ES-I3 (cell line): ENCODE data around the gene GRID1.

Experiments used
- H3K36me3 ChIP-seq: 2 replicates; pipeline ENCODE4 v1.6.1; 2013; ENCODE audit warnings: mild to moderate bottlenecking, low read length, control low read depth, moderate library complexity; ENCODE audit not compliant: insufficient read depth
- H3K4me1 ChIP-seq: 2 replicates; pipeline ENCODE4 v1.6.1; 2013; ENCODE audit warnings: mild to moderate bottlenecking, control low read depth, low read length; ENCODE audit not compliant: insufficient read depth
- H3K9ac ChIP-seq: 2 replicates; pipeline ENCODE4 v1.6.1; 2013; ENCODE audit warnings: low read depth, mild to moderate bottlenecking, low read length, moderate library complexity
- H3K9me3 ChIP-seq: 2 replicates; pipeline ENCODE4 v1.6.1; 2013; ENCODE audit warnings: mild to moderate bottlenecking, low read length, moderate library complexity; ENCODE audit not compliant: control insufficient read depth, insufficient read depth

Gene GRID1

DNA sequence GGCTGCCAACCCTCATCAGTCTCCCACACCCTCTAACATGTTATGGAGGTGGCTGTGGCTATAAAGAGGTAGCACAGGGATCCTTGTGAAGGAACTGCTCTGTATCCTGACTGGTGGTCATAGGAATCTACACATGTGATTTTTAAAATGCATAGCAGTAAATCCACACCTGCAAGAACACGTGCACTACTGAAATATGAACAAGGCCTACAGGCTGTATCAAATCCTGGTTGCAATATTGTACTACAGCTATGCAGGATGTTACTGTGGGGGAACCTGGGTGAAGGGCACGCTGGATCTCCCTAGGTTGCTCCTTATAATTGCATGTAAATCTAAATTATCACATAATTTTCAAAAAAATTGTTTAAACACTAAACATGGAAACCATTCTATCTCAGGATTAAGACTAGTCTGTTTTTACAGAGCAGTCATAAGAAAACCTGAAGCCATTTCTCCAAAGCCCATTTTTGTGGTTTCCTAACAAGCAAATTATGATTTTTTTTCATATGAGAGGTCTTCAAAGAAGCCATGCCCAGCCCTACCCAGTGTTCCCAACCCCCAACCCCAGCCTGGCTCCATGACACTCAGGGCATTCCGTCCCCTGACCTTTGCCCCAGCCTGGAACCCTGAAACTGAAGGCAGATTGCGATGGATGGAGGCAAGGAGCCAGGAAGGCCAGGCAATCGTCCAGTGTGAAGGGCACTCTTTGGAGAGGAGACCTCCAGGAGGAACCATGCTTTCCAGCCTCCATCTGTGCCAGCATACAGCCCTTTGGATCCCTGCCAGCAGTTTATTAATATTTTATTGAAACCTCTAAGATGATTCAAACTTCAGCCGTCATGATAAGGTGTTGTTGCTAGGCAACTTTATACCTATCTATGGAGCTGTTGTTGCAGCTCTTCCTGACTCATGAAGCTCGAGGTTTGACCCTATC is 161.0 kb downstream of the GRID1 start:
- H3K4me1 ChIP-seq = no peaks in the 10 kb centered on the region
- H3K9me3 ChIP-seq = no peaks in the 10 kb centered on the region
- no peaks in the 10 kb centered on the region for H3K36me3 ChIP-seq
- no peak overlapping the region for H3K9ac ChIP-seq

- Histone ChIP-seq H3K9me3 (no peaks in the 10 kb centered on the region), H3K9ac (no peak overlapping the region), H3K36me3 (no peaks in the 10 kb centered on the region), H3K4me1 (no peaks in the 10 kb centered on the region)
Measured at GRCh38 chr10:86204421-86205305, 161.9 kb downstream of the GRID1 start.

GRCh38 chr10:86203162-86203905 is 163.3 kb downstream of the GRID1 start:
- Histone ChIP-seq H3K4me1 (no peaks in the 10 kb centered on the region), H3K9ac (no peak overlapping the region), H3K9me3 (no peaks in the 10 kb centered on the region), H3K36me3 (no peaks in the 10 kb centered on the region)

DNA sequence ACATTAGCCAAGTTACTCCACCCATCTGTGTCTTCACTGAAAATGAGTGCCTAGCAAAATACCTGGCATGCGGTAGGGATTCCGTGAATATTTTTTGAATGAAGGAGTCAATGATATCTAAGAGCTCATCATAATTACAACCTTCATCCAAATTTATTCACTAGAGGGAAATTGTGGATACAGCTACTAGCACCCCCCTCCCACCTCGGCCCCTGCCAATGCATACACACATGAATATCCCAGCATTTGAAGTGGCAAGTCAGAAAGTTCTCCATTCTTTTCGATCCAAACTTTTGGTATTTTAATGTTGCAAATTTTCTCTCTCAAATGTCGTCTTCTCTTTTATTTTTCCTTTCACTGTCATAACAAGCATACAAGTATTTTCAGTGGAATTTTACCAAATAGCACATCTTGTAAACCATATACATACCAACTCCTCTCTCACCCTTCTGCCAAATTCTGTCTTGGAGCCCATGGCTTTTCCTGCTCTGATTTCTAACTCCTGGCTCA is 164.3 kb downstream of the GRID1 start:
- Histone ChIP-seq H3K9me3 (no peaks in the 10 kb centered on the region), H3K9ac (no peak overlapping the region), H3K36me3 (no peaks in the 10 kb centered on the region), H3K4me1 (no peaks in the 10 kb centered on the region)

- H3K4me1 ChIP-seq = no peaks in the 10 kb centered on the region
- H3K36me3 ChIP-seq = no peaks in the 10 kb centered on the region; the same call in 1 of the 2 replicates
- H3K9me3 ChIP-seq = no peaks in the 10 kb centered on the region
- no peak overlapping the region for H3K9ac ChIP-seq
Measured at GRCh38 chr10:86200867-86201266, 165.7 kb downstream of the GRID1 start.

DNA sequence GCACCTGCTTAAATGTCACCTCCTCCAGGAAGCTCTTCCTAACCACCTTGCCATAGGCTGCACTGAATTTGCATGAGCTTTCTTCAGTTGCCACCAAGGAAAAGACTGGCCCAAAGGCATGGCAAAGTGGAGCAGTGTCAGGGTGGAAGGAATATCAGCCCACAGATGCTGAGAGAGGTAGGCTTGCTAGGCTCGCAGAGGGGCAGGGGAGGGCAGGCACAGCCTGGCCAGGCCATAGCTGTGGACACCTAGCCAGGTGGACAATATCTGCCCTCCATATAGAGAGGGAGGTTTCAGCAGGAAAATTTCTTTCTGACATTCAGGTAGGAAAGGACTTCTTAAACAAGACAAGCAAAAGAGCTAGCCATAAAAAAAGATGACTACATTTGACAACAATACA is 166.3 kb downstream of the GRID1 start:
- H3K36me3 ChIP-seq = no peaks in the 10 kb centered on the region; the same call in 1 of the 2 replicates
- H3K9ac ChIP-seq = no peak overlapping the region
- no peaks in the 10 kb centered on the region for H3K4me1 ChIP-seq
- no peaks in the 10 kb centered on the region for H3K9me3 ChIP-seq

GRCh38 chr10:86199041-86199440 is 167.6 kb downstream of the GRID1 start:
- H3K4me1 ChIP-seq = no peaks in the 10 kb centered on the region

GRCh38 chr10:86198271-86198670 is 168.3 kb downstream of the GRID1 start:
- Histone ChIP-seq H3K9ac (no peak overlapping the region), H3K4me1 (no peaks in the 10 kb centered on the region), H3K9me3 (no peaks in the 10 kb centered on the region), H3K36me3 (no peaks in the 10 kb centered on the region; the same call in 1 of the 2 replicates)

More at GRCh38 chr10:86199041-86199440, 167.6 kb downstream of the GRID1 start:
- H3K9me3 ChIP-seq = no peaks in the 10 kb centered on the region
- no peak overlapping the region for H3K9ac ChIP-seq
- no peaks in the 10 kb centered on the region; the same call in 1 of the 2 replicates for H3K36me3 ChIP-seq

DNA sequence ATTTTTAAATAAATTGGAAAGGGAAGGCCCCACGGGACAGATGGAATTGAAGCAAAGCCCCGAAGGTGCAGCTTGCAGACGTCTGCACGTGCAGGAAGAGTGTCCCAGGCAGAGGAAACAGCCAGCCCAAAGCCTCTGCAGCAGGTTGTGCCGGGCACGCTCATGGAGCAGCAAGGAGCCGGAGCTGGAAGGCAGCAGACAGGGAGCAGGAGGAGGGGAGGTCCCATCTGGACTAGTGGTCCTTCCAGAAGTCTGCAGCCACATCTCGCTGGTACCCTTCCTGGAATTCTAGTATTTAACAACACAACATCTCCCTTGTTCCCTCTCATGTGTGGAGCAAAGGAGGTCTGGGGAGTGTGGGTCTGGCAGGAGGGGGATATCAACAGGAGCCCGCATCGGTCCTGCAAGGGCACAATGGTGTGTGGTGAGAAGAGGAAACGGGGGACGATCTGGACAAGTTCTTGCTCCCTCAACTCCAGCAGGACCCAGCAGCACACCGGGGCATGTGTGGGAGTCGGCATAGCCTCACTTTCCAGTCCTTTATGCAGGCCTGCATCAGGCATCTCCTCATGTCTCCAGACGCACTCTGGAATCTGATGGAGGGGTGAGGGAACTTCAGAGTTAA is 169.3 kb downstream of the GRID1 start:
- Histone ChIP-seq H3K36me3 (no peaks in the 10 kb centered on the region; the same call in 1 of the 2 replicates), H3K4me1 (no peaks in the 10 kb centered on the region), H3K9ac (no peak overlapping the region), H3K9me3 (no peaks in the 10 kb centered on the region)

DNA sequence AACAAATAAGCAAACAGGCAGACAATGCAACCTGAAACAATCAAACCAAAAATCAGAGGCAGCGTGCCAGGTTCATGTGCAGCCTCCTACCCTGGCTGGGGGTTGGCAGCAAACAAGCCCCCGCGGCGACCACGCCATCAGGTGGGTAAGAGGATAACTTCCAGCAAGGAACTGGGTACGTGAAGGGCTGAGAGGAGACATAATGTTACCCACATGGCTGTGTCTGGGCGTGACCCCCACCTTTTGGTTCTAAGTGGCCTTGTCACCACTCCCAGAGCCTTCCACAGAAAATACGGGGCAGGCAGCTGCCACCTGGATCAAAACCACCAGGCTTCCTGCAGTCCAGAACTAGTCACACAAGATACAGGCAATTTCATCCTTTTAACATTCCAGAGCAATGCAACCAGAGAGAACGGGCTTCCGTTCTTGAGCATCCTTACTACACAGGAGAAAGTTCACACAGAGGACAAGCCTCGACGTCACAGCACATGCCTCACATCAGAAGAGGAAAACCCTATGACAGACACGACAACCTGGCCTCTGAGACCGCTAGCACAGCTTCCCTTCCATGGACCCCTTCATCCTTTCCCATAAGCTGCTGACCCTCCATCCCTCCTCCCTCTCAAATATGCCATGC is 171.0 kb downstream of the GRID1 start:
- Histone ChIP-seq H3K9me3 (no peaks in the 10 kb centered on the region), H3K4me1 (no peaks in the 10 kb centered on the region), H3K9ac (no peak overlapping the region), H3K36me3 (no peaks in the 10 kb centered on the region; the same call in 1 of the 2 replicates)

DNA sequence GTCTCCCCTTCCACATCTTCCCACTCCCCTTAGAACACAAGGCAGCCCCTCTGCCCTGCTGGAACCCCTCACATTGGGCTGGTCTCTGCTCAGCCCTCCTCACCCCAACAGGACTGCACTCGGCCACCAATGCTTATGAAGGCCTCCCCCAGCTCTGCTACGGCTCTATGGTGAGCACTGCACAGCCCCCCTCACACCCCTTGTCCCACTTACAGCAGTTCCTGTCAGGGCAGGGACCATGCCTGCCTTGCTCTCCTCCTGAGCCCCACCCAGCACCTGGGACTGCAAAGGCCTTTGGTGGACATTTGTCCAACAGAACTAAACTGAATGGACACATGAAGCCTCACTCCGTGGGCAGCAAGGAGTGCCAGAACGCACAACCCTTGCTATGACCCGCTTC is 171.9 kb downstream of the GRID1 start:
- H3K9me3 ChIP-seq = no peaks in the 10 kb centered on the region
- no peak overlapping the region for H3K9ac ChIP-seq
- H3K36me3 ChIP-seq = no peaks in the 10 kb centered on the region; the same call in 1 of the 2 replicates

GRCh38 chr10:86193841-86194240 is 172.8 kb downstream of the GRID1 start:
- Histone ChIP-seq H3K9me3 (no peaks in the 10 kb centered on the region), H3K9ac (no peak overlapping the region), H3K4me1 (no peaks in the 10 kb centered on the region), H3K36me3 (no peaks in the 10 kb centered on the region; the same call in 1 of the 2 replicates)

More for the DNA sequence above, 171.9 kb downstream of the GRID1 start:
- H3K4me1 ChIP-seq = no peaks in the 10 kb centered on the region

GRCh38 chr10:86192691-86193090 is 173.9 kb downstream of the GRID1 start:
- no peak overlapping the region for H3K9ac ChIP-seq
- no peaks in the 10 kb centered on the region for H3K4me1 ChIP-seq
- no peaks in the 10 kb centered on the region for H3K9me3 ChIP-seq
- H3K36me3 ChIP-seq = no peaks in the 10 kb centered on the region; the same call in 1 of the 2 replicates
